HCT116 (cell line): ENCODE measurements around the gene NUMA1. TPM values are rescaled to one million over a fixed set of nuclear protein-coding genes. Genes with fewer than 3 reads are reported as not detected.

Experiments
- ATAC-seq: fragments of 200-7000 bp; cut with Tn5 transposase; 2 replicates; pipeline ENCODE4 v1.9.1; 2020; ENCODE audit warnings: mild to moderate bottlenecking, moderate library complexity
- BruUV-seq: library from RNA; stranded (reverse); fragments of 400-500 nt; replicated peaks from 2 replicates; lab custom pipeline; 2021; lab: Mats Ljungman, UMichigan
- CTCF ChIA-PET: fragments of 300-600 bp; sonication (Branson Sonifier 250); formaldehyde crosslinking; loops from one replicate; lab custom pipeline; 2021; ENCODE audit warnings: antibody characterized with exemption; lab: Charles Lee
- POLR2A ChIA-PET: fragments of 300-600, 350-600 bp; sonication (Branson Sonifier 250); formaldehyde crosslinking; loops from one replicate; lab custom pipeline; 2021; ENCODE audit warnings: antibody characterized with exemption; lab: Charles Lee
- RAD21 ChIA-PET, 2 experiments: fragments of 300-600 bp; sonication (Branson Sonifier 250); formaldehyde crosslinking; loops; one replicate each; lab custom pipeline; 2023; ENCODE audit warnings: low total read pairs in 2 of 2; ENCODE audit not compliant: uncharacterized antibody in 2 of 2, unreplicated experiment in 2 of 2, low non-redundant PET in 1 of 2; lab: Charles Lee
- DNase-seq: peaks from one replicate; pipeline ENCODE4 v3.0.0-alpha.2; 2010; ENCODE audit warnings: low read depth, low spot score
- H2AFZ ChIP-seq: fragments of 200-600 bp; shearing (Covaris generic), sonication (generic); 2 replicates; pipeline ENCODE4 v1.6.1; 2017; ENCODE audit warnings: low read depth, mixed run types, mixed read lengths, antibody characterized with exemption, low read length; ENCODE audit not compliant: poor library complexity, severe bottlenecking
- H3K27ac ChIP-seq: 2 replicates; pipeline ENCODE4 v1.5.1; 2012; ENCODE audit warnings: low read depth, low read length
- H3K27me3 ChIP-seq: fragments of 200-600 bp; sonication (generic); 2 replicates; pipeline ENCODE4 v1.6.1; 2016; ENCODE audit warnings: mixed run types, low read length, mixed read lengths; ENCODE audit not compliant: insufficient read depth
- H3K36me3 ChIP-seq, 2 experiments: fragments of 200-500 bp in 1 of 2; fragments of 200-600 bp in 1 of 2; sonication (Bioruptor generic) in 1 of 2; sonication (generic) in 1 of 2; 2 replicates each; pipeline versions ENCODE4 v1.5.1 to v1.6.1; 2014 to 2016; ENCODE audit warnings: low read length in 2 of 2, inconsistent platforms in 1 of 2, mixed read lengths in 1 of 2, mixed run types in 1 of 2; ENCODE audit not compliant: insufficient read depth in 2 of 2, control insufficient read depth in 1 of 2
- H3K4me1 ChIP-seq, 2 experiments: fragments of 200-600 bp in 1 of 2; sonication (generic) in 1 of 2; 2 replicates each; pipeline versions ENCODE4 v1.5.1 to v1.6.1; 2012 to 2017; ENCODE audit warnings: low read length in 2 of 2, inconsistent platforms in 1 of 2, mild to moderate bottlenecking in 1 of 2, mixed read lengths in 1 of 2, mixed run types in 1 of 2, moderate library complexity in 1 of 2; ENCODE audit not compliant: insufficient read depth in 2 of 2, control insufficient read depth in 1 of 2
- H3K4me2 ChIP-seq: fragments of 200-600 bp; sonication (generic); 2 replicates; pipeline ENCODE4 v1.6.1; 2017; ENCODE audit warnings: mixed run types, low read length, mixed read lengths
- H3K4me3 ChIP-seq, 2 experiments: fragments of 200-600 bp in 1 of 2; sonication (generic) in 1 of 2; replicated peaks in 1 of 2; 2 replicates each; pipeline ENCODE4 v1.5.1; 2011 to 2016; ENCODE audit warnings: low read length in 2 of 2, control low read depth in 1 of 2, low read depth in 1 of 2, mild to moderate bottlenecking in 1 of 2, mixed read lengths in 1 of 2, mixed run types in 1 of 2
- H3K79me2 ChIP-seq: fragments of 200-600 bp; sonication (generic); 2 replicates; pipeline ENCODE4 v1.6.1; 2017; ENCODE audit warnings: mild to moderate bottlenecking, mixed run types, low read length, moderate library complexity, mixed read lengths; ENCODE audit not compliant: insufficient read depth
- H3K9ac ChIP-seq: fragments of 200-600 bp; sonication (generic); 2 replicates; pipeline ENCODE4 v1.6.1; 2016; ENCODE audit warnings: low read length, mixed read lengths
- H3K9me2 ChIP-seq: fragments of 200-600 bp; sonication (generic), shearing (Covaris generic); 2 replicates; pipeline ENCODE4 v1.6.1; 2017; ENCODE audit warnings: mixed run types, mild to moderate bottlenecking, moderate library complexity; ENCODE audit not compliant: insufficient read depth
- H3K9me3 ChIP-seq, 2 experiments: fragments of 200-500 bp in 1 of 2; fragments of 200-600 bp in 1 of 2; sonication (Bioruptor generic) in 1 of 2; sonication (generic) in 1 of 2; 2 replicates each; pipeline ENCODE4 v1.6.1; 2014 to 2017; ENCODE audit warnings: low read length in 2 of 2, mixed read lengths in 2 of 2, inconsistent platforms in 1 of 2, low read depth in 1 of 2, mild to moderate bottlenecking in 1 of 2, mixed run types in 1 of 2, moderate library complexity in 1 of 2; ENCODE audit not compliant: control insufficient read depth in 1 of 2, insufficient read depth in 1 of 2
- H4K20me1 ChIP-seq: fragments of 200-600 bp; sonication (generic), shearing (Covaris generic); 2 replicates; pipeline ENCODE4 v1.6.1; 2017; ENCODE audit warnings: mixed run types, mild to moderate bottlenecking, moderate library complexity; ENCODE audit not compliant: insufficient read depth
- CTCF ChIP-seq, 3 experiments: fragments of 200-600 bp in 1 of 3; sonication (generic) in 1 of 3; IDR thresholded peaks in 2 of 3; conservative IDR thresholded peaks in 1 of 3; 2 replicates each; pipeline ENCODE4 v1.5.1; 2012 to 2017; ENCODE audit warnings: low read depth in 2 of 3, low read length in 2 of 3, antibody characterized with exemption in 1 of 3, borderline replicate concordance in 1 of 3, control low read depth in 1 of 3, mild to moderate bottlenecking in 1 of 3, mixed read lengths in 1 of 3, mixed run types in 1 of 3, moderate library complexity in 1 of 3; ENCODE audit not compliant: insufficient read depth in 1 of 3
- EZH2 ChIP-seq: fragments of 200-600 bp; sonication (generic); IDR thresholded peaks from 2 replicates; pipeline ENCODE4 v1.6.1; 2017; ENCODE audit warnings: antibody characterized with exemption, mixed run types
- REST ChIP-seq: IDR thresholded peaks from 2 replicates; pipeline ENCODE4 v1.6.1; 2012; ENCODE audit warnings: low read depth
- SIN3A ChIP-seq: IDR thresholded peaks from 2 replicates; pipeline ENCODE4 v1.6.1; 2012; ENCODE audit warnings: low read depth
- ZBTB33 ChIP-seq: IDR thresholded peaks from 2 replicates; pipeline ENCODE4 v1.6.1; 2011; ENCODE audit warnings: mild to moderate bottlenecking, low read length, moderate library complexity; ENCODE audit not compliant: insufficient replicate concordance; ENCODE audit errors: extremely low read depth
- ZNF274 ChIP-seq: fragments of 200-500 bp; sonication (Bioruptor generic); IDR thresholded peaks from 2 replicates; pipeline ENCODE4 v1.6.1; 2014; ENCODE audit warnings: mild to moderate bottlenecking, low read depth, low read length, inconsistent platforms
- intact Hi-C: fragments of 100-400 bp; cut with micrococcal nuclease; formaldehyde crosslinking; loops from 2 replicates; pipeline ENCODE4 v1.10.0; 2022
- total RNA-seq: library from RNA; stranded (reverse); gene quantifications from one replicate; pipeline ENCODE4 v1.2.1, GENCODE V29; 2021; ENCODE audit not compliant: unreplicated experiment

The NUMA1 gene
- total RNA-seq, 1 experiment from 2014 or later = 133 TPM

DNA sequence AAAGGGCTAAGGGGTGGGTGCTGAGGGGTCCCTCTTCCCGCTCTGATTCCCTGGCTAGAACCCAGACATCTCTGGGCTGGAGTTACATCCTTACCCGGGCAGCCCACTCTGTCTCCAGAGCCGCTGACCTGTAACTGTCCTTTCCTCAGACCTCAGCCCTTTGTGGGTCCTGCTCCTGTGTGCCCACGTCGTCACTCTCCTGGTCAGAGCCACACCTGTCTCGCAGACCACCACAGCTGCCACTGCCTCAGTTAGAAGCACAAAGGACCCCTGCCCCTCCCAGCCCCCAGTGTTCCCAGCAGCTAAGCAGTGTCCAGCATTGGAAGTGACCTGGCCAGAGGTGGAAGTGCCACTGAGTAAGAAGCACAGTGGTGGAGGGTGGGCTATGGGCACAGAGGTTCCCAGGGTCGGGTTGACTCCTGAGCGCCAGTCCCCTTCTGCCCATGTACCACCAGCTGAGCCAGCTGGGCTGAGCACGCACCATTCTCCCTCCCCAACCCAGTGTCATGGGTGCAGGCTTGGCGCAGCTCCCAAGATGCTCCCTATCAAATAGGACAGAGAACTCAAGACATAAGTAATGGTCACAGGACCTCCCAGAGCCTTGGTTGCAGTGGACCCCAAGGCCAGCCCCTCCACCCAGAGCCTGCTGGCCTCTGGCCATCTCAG is 80.0 kb downstream of the NUMA1 start:
- H3K79me2 ChIP-seq = no peaks in the 10 kb centered on the region
- ATAC-seq (no peak), DNase-seq (no peak)
- no peaks in the 10 kb centered on the region for H3K4me1 ChIP-seq
- CTCF ChIA-PET = no interaction called here
- TF ChIP-seq EZH2 (no peak), SIN3A (no peak), ZBTB33 (no peak), CTCF (IDR thresholded peaks at IDR 0.05 in 2 of 3, conservative IDR thresholded peaks at IDR 0.05 in 1 of 3; ENCODE audit: borderline replicate concordance in 1 of 3, insufficient read depth in 1 of 3, low read depth in 2 of 3, low read length in 2 of 3) (no peak), ZNF274 (no peak), REST (no peak)
- RAD21 ChIA-PET = no interaction called here
- no peak overlapping the region for H2AFZ ChIP-seq
- no peak overlapping the region for H3K27ac ChIP-seq
- BruUV-seq = no TSS peak
- no peaks in the 10 kb centered on the region for H4K20me1 ChIP-seq
- H3K36me3 ChIP-seq = peaks cover 15 to 18% of the 10 kb centered on the region in 2 experiments; a peak in 3 of 4 replicates
- H3K9me3 ChIP-seq = no peaks in the 10 kb centered on the region
- no peak overlapping the region for H3K9ac ChIP-seq
- POLR2A ChIA-PET = no interaction called here
- no peak overlapping the region for H3K4me2 ChIP-seq
- no peaks in the 10 kb centered on the region for H3K27me3 ChIP-seq
- H3K4me3 ChIP-seq = no peak overlapping the region
- intact Hi-C loops = no loop called here
- H3K9me2 ChIP-seq = no peaks in the 10 kb centered on the region
